Fibroblast of peridontal ligament (primary cell): ENCODE results near the gene AGPAT4.
A peak's percentile ranks its signal among the peaks of the same experiment; 100 is the strongest.
"Not testable (repeated sequence)": the region's sequence is repeated elsewhere in the genome, so short reads cannot be mapped to it uniquely, and the experiment has no call there.

Experiments
- DNase-seq: peaks from one replicate; pipeline ENCODE4 v3.0.0-alpha.2; 2010; ENCODE audit errors: extremely low read depth

AGPAT4 gene

GRCh38 chr6:161227004-161227960, 46.6 kb downstream of the AGPAT4 start:
- DNase-seq: peak; percentile 41

- no peak for DNase-seq
Observed at GRCh38 chr6:161226009-161226964, 47.6 kb downstream of the AGPAT4 start.

- no peak for DNase-seq
Observed at GRCh38 chr6:161225681-161226008, 48.2 kb downstream of the AGPAT4 start.

- not testable (repeated sequence) for DNase-seq
Observed at GRCh38 chr6:161224951-161225680, 48.7 kb downstream of the AGPAT4 start.

GRCh38 chr6:161223646-161224045, 50.2 kb downstream of the AGPAT4 start:
- DNase-seq: no peak

- no peak for DNase-seq
Observed at GRCh38 chr6:161222706-161223234, 51.1 kb downstream of the AGPAT4 start.

- no peak for DNase-seq
Observed at GRCh38 chr6:161220346-161220745, 53.5 kb downstream of the AGPAT4 start.

GRCh38 chr6:161219680-161220079, 54.2 kb downstream of the AGPAT4 start:
- DNase-seq: no peak

GRCh38 chr6:161218222-161218621, 55.6 kb downstream of the AGPAT4 start:
- DNase-seq: no peak

GRCh38 chr6:161217628-161218027, 56.2 kb downstream of the AGPAT4 start:
- no peak for DNase-seq

GRCh38 chr6:161216616-161217205, 57.1 kb downstream of the AGPAT4 start:
- DNase-seq: no peak

GRCh38 chr6:161215876-161216615, 57.8 kb downstream of the AGPAT4 start:
- no peak for DNase-seq

GRCh38 chr6:161215193-161215592, 58.7 kb downstream of the AGPAT4 start:
- peak; percentile 99 for DNase-seq

GRCh38 chr6:161214722-161215121, 59.1 kb downstream of the AGPAT4 start:
- no peak for DNase-seq

GRCh38 chr6:161212902-161213301, 61.0 kb downstream of the AGPAT4 start:
- no peak for DNase-seq

GRCh38 chr6:161211380-161212035, 62.4 kb downstream of the AGPAT4 start:
- no peak for DNase-seq

- DNase-seq: no peak
Observed at GRCh38 chr6:161210857-161211256, 63.0 kb downstream of the AGPAT4 start.

GRCh38 chr6:161207200-161207599, 66.7 kb downstream of the AGPAT4 start:
- no peak for DNase-seq

GRCh38 chr6:161204866-161205557, 68.8 kb downstream of the AGPAT4 start:
- DNase-seq: peak; percentile 54
